ENCODE measurements around the gene SMARCD3.

Gene SMARCD3

DNA sequence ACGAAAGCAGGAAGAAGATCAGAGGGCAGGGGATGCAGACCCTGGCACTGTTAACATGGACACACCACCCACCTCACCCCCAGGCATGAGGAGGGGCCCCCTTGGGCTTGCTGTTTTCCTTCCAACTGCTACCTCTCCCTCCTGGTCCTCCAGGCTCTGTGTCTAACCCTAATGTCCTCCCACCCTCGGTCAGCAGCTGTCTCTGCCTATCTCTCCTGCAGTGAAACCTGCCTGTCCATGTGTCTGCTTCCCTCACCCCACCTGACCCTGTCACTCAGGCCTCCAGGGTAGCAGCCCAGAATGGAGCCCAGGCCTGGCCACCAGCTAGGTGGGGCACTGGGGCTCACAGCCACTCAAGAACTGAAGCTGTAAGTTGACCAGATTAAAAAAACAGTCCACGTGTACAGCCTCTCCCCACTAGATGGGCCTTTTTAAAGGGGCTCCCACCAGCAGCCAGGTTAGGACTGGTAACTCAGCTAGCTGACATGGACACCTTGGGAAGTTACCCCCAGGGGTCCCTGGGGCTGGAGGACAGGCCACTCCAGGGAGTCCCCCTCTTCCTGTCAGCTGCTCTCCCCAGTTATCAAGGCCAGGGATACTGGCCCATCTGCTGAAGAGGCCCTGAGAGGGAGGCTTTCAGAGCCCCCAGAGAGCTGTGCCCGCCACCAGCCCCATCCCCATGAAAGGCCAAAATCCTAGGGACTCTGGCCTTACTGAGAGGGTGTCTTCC is 1.5 kb downstream of the SMARCD3 start:
- H3K4me3 ChIP-seq: peak overlapping the region; percentile 71 to 73
- intact Hi-C loops (cut with DNase I; ENCODE audit: low total_unique reads): loop anchor here (5.0 kb wide), 2 partner anchors 55 to 95 kb away; partner anchors contain the start of gene NUB1
- DNase-seq: no peak
- H3K27ac ChIP-seq: peak overlapping the region; percentile 95 to 98
- H3K9me3 ChIP-seq: no peaks in the 10 kb centered on the region
- peaks cover 0 to 11% (median 6%) of the 10 kb centered on the region in 3 donors for H3K36me3 ChIP-seq
- no peaks in the 10 kb centered on the region for H3K27me3 ChIP-seq
- H3K4me1 ChIP-seq: peaks cover 6 to 74% (median 66%) of the 10 kb centered on the region in 4 donors
- TF ChIP-seq CTCF (IDR thresholded peaks at IDR 0.05): no peak

DNA sequence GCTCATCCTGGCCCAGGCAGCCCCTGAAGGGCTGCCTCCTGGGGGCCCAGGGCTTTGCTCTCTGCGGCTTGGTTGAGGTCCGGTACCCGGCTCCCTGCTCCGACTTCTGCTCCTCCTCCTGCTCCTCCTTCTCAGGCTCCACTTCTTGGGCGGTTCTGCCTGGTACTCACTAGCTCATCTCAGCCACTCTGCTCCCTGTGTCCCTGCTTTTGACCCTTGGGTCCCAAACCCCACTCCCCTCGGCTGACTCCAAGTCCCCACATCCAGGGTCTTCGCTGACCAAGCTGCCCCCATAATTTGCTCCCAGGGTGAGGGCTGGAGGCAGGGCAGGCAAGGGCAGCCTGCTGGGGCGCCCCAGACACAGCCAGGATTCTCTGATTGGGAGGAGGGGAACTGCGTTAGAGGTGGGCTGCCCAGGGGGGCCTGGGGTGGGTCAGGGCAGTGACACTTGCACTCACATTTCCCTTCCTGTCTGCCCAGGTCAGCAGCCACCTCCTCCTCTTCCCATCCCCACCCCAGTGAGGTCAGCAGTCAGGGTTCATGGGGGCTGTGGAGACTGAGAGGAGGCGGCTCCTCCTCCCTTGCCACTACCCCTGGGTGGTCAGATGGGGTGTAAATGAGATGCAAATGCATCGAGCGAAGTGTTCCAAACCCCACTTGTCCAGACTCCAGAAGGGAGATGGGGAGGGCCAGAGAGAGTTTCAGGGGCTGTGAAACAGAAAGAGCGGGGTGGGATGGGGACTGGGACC is 2.2 kb downstream of the SMARCD3 start:
- intact Hi-C loops (cut with DNase I; ENCODE audit: low total_unique reads): loop anchor here (5.0 kb wide), 2 partner anchors 56 to 96 kb away; partner anchors contain the start of gene NUB1
- Histone ChIP-seq H3K27me3 (no peaks in the 10 kb centered on the region), H3K4me1 (peaks cover 6 to 72% (median 64%) of the 10 kb centered on the region in 4 donors), H3K36me3 (peaks cover 0 to 18% (median 13%) of the 10 kb centered on the region in 3 donors), H3K4me3 (peak overlapping the region; percentile 71 to 73), H3K9me3 (no peaks in the 10 kb centered on the region), H3K27ac (peak overlapping the region; percentile 95 to 98)
- no peak for DNase-seq
- TF ChIP-seq CTCF (IDR thresholded peaks at IDR 0.05): no peak

DNA sequence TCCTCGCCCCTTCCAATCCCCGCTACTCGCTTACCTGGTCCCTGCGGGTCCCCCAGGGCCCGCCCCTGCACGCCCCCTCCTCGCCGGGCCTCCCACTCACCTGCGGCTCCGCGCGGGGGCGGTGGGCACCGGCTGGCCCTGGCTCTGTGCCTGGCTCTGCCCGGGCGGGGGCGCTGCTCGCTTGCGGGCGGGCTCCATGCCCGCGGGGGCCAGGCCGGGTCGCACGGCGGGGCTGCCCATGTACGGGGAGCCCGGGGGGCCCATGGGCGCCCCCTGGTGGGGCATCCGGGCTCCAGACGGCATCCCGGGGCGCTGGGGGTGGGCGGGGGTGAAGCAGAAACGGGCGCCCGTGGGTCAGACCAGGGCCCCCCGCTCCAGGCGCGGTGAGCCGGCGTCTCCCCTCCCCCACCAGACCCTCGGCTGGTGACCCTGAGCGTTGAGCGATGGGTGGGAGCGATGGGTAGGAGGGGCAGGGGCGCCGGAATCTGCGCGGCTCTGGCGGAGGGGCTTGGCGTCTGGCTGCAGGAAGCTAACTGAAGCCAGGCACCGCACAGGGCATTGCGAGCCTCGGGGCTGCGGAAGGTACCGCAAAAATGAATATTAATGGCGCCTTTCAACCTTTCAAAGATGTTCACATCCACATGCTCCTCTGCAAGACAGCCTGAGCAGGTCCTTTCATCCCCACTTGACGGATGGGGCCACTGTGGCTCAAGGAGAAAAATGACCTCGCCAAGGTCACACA is 3.0 kb downstream of the SMARCD3 start:
- intact Hi-C loops (cut with DNase I; ENCODE audit: low total_unique reads): loop anchor here (5.0 kb wide), 2 partner anchors 57 to 97 kb away; partner anchors contain the start of gene NUB1
- Histone ChIP-seq H3K4me1 (peaks cover 5 to 64% (median 56%) of the 10 kb centered on the region in 4 donors), H3K36me3 (peaks cover 0 to 26% (median 20%) of the 10 kb centered on the region in 3 donors)

DNA sequence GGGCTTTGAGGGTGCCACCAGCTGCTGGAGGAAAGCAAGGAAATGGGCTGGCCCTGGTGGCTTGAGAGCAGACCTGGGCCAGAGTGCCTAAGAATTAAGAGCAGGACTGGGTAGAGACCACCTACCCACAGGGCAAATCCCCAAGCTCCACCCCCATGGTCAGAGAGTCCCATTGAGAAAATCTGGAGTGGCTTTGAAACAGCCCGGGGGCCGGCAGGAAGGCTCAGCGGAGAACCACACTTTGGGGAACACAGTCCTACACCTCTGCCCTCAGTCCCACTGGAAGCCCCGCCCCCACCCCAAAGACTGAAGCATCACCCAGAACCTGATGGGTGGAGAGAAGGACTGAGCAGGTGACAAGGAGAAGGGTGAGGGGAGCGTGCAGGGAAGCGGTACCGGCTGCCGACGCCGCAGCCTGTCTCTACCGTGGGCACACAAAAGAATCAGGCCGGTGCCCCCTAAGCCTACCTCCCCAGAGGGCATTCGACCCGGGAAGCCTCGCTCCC is 3.6 kb downstream of the SMARCD3 start:
- Histone ChIP-seq H3K27ac (peak overlapping the region; percentile 95 to 98), H3K4me3 (peak overlapping the region; percentile 71 to 73)
- DNase-seq: no peak

More for the DNA sequence above, 3.0 kb downstream of the SMARCD3 start:
- TF ChIP-seq CTCF (IDR thresholded peaks at IDR 0.05): peak; percentile 43 to 72
- H3K4me3 ChIP-seq: peak overlapping the region; percentile 71 to 73
- no peaks in the 10 kb centered on the region for H3K27me3 ChIP-seq
- H3K27ac ChIP-seq: peak overlapping the region; percentile 95 to 98
- no peak for DNase-seq
- H3K9me3 ChIP-seq: no peaks in the 10 kb centered on the region

More for the DNA sequence above, 3.6 kb downstream of the SMARCD3 start:
- TF ChIP-seq CTCF (IDR thresholded peaks at IDR 0.05): no peak
- Histone ChIP-seq H3K9me3 (no peaks in the 10 kb centered on the region), H3K36me3 (peaks cover 2 to 32% (median 26%) of the 10 kb centered on the region in 3 donors), H3K27me3 (no peaks in the 10 kb centered on the region), H3K4me1 (peaks cover 0 to 58% (median 50%) of the 10 kb centered on the region in 4 donors)
- intact Hi-C loops (cut with DNase I; ENCODE audit: low total_unique reads): loop anchor here (5.0 kb wide), 2 partner anchors 57 to 97 kb away; partner anchors contain the start of gene NUB1
